ENCODE results near the gene USP9X.

USP9X gene

DNA sequence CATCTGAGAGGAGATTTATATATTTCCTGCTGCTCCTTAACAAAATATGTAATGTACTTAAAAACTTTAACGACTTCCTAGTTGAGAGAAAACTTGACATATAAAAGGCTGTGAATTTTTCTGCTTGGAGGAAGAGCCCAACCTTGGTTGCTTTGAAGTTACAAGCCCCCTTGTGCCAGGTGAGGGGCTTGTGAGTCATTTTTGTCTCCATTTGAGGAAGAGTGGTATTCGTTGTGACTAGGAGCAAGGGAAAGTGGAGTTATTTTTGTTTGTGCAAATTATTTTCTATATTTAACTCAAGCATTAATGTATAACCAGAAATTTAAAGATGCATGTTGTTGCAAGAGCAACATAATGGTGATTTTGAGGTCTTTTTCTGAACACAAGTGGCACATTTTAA, 149.7 kb downstream of the USP9X start:
- in situ Hi-C loops (cut with MboI; ENCODE audit: low sequenced_read_pairs, unreplicated experiment) = no loop called here
- DNase-seq (ENCODE audit: low spot score) = no peak
- TF ChIP-seq, protein P1, sequence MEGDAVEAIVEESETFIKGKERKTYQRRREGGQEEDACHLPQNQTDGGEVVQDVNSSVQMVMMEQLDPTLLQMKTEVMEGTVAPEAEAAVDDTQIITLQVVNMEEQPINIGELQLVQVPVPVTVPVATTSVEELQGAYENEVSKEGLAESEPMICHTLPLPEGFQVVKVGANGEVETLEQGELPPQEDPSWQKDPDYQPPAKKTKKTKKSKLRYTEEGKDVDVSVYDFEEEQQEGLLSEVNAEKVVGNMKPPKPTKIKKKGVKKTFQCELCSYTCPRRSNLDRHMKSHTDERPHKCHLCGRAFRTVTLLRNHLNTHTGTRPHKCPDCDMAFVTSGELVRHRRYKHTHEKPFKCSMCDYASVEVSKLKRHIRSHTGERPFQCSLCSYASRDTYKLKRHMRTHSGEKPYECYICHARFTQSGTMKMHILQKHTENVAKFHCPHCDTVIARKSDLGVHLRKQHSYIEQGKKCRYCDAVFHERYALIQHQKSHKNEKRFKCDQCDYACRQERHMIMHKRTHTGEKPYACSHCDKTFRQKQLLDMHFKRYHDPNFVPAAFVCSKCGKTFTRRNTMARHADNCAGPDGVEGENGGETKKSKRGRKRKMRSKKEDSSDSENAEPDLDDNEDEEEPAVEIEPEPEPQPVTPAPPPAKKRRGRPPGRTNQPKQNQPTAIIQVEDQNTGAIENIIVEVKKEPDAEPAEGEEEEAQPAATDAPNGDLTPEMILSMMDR (IDR thresholded peaks at IDR 0.05; ENCODE audit: borderline replicate concordance, control extremely low read depth, extremely low read depth, insufficient read depth, missing control alignments) = no peak

DNA sequence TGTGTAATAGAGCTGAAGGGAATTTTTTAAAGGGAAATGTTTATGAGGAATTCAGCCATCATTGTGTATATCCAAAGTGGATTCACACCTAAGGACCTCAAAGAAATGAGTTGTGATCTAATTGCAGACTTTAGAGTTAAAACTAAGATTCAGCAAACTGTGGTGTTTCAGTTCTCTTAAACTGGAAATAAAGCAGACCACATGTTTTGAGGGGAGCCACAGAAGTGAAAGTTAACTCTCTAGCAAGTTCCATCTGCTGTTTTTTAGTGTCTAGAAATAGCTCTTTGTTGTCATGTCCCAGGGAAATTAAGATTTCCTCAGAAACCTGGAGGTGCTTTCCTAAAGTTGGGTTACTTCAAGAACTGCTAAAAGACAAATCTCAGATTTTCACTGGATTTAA, 151.4 kb downstream of the USP9X start:
- DNase-seq (ENCODE audit: low spot score) = peak; percentile 69
- TF ChIP-seq, protein P1 (IDR thresholded peaks at IDR 0.05; ENCODE audit: borderline replicate concordance, control extremely low read depth, extremely low read depth, insufficient read depth, missing control alignments) = no peak
- in situ Hi-C loops (cut with MboI; ENCODE audit: low sequenced_read_pairs, unreplicated experiment) = no loop called here

- no peak for DNase-seq (ENCODE audit: low spot score)
- in situ Hi-C loops (cut with MboI; ENCODE audit: low sequenced_read_pairs, unreplicated experiment) = no loop called here
- TF ChIP-seq, protein P1 (IDR thresholded peaks at IDR 0.05; ENCODE audit: borderline replicate concordance, control extremely low read depth, extremely low read depth, insufficient read depth, missing control alignments) = no peak
These were observed 155.3 kb downstream of the USP9X start for GRCh38 chrX:41240509-41240908.

GRCh38 chrX:41241962-41242361, 156.7 kb downstream of the USP9X start:
- no peak for DNase-seq (ENCODE audit: low spot score)
- in situ Hi-C loops (cut with MboI; ENCODE audit: low sequenced_read_pairs, unreplicated experiment) = no loop called here
- TF ChIP-seq, protein P1 (IDR thresholded peaks at IDR 0.05; ENCODE audit: borderline replicate concordance, control extremely low read depth, extremely low read depth, insufficient read depth, missing control alignments) = no peak

DNA sequence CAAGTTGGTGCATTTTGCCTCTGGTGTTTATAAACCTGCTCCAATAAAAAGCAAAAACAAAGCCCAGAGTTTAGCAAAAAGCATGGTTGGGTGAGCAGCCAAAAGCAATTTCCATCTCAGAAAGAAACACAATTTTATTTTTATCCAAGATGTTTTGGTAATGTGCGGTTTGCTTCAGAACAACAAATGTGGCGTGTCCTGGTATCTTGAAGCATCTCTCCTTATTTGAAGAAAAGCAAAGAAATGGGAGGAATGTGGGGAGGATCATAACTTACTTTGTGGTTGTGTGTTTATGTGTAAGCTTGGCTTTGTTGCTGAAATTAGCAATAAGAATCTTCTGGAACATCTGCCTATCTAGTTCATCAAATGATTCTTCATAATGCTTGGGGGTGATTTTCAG, 160.4 kb downstream of the USP9X start:
- TF ChIP-seq, protein P1 (IDR thresholded peaks at IDR 0.05; ENCODE audit: borderline replicate concordance, control extremely low read depth, extremely low read depth, insufficient read depth, missing control alignments) = no peak
- DNase-seq (ENCODE audit: low spot score) = no peak
- in situ Hi-C loops (cut with MboI; ENCODE audit: low sequenced_read_pairs, unreplicated experiment) = no loop called here

DNA sequence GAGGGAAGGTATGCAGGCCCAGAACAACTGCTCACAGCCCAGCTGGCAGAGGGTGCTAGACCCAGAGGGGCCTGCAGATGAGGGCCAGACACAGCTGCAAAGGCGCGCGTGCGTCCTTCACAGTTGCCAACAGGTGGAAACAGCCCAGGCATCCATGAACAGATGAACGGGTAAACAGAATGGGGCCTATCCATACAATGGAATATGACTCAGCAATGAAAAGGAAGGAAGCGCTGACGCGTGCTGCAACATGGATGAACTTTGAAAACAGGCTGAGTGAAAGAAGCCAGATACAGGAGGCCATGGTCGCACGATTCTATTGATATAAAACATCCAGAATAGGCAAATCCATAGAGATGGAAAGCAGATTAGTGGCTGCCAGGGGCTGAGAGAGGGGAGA, 165.6 kb downstream of the USP9X start:
- in situ Hi-C loops (cut with MboI; ENCODE audit: low sequenced_read_pairs, unreplicated experiment) = no loop called here
- DNase-seq (ENCODE audit: low spot score) = no peak
- TF ChIP-seq, protein P1 (IDR thresholded peaks at IDR 0.05; ENCODE audit: borderline replicate concordance, control extremely low read depth, extremely low read depth, insufficient read depth, missing control alignments) = no peak

GRCh38 chrX:41257801-41258200, 172.6 kb downstream of the USP9X start:
- peak; percentile 38 for DNase-seq (ENCODE audit: low spot score)
- in situ Hi-C loops (cut with MboI; ENCODE audit: low sequenced_read_pairs, unreplicated experiment) = no loop called here
- TF ChIP-seq, protein P1 (IDR thresholded peaks at IDR 0.05; ENCODE audit: borderline replicate concordance, control extremely low read depth, extremely low read depth, insufficient read depth, missing control alignments) = no peak

Measured in GM13976 (cell line).